ENCODE data around the gene OSGIN1.

The OSGIN1 gene

DNA sequence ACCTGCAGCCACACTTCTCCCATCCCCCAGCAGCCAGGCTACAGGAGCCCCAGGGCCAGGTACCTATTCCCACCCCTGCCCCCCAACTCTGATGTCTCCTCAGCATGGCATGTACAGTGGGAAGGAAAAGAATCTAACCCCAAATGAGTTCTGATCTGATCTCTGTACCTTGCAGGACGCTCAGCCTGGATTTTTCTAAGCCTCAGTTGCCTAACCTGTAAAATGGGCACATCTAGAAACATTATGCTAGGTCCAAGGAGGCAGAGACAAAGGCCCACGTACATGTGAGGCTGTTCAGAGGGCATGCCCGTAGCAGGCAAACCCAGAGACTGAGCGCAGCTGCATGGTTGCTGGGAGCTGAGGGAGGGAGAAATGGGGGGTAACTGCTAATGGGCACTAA, 54.5 kb downstream of the OSGIN1 start:
- no peak for DNase-seq

GRCh38 chr16:84007965-84008364, 54.9 kb downstream of the OSGIN1 start:
- DNase-seq, result no peak

- DNase-seq, result no peak
Observed at GRCh38 chr16:84009282-84009681, 56.2 kb downstream of the OSGIN1 start.

DNA sequence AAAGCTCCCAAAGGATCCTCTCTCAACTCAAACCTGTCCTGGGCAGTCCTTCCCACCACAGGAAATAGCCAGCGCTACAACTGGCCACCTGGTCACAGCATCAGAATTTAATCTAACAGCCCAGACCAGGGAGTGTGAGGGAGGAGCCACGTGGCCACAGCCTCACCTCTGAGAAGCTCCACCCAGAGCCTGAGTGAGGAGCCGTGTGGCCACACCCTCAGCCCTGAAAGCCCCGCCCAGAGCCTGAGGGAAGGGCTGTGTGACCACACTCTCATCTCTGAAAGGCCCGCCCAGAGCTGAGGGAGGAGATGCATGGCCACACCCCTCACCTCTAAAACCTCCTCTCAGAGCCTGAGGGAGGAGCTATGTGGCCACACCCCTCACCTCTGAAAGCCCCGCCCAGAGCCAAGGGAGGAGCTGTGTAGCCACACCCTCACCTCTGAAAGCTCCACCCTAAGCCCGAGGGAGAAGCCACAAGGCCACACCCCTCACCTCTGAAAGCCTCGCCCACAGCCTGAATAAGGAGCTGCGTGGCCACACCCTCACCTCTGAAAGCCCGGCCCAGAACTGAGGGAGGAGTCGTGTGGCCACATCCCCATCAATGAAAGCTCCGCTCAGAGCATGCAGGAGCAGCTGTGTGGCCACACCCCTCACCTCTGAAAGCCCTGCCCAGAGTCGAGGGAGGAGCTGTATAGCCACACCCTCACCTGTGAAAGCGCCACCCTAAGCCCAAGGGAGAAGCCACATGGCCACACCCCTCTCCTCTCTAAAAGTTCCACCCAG, 60.9 kb downstream of the OSGIN1 start:
- peak; percentile 60 for DNase-seq

GRCh38 chr16:84014570-84015327, 61.7 kb downstream of the OSGIN1 start:
- no peak for DNase-seq

GRCh38 chr16:84015399-84015798, 62.4 kb downstream of the OSGIN1 start:
- no peak for DNase-seq

Data from NCI-H2029 treated with DMSO at 0.1 percent for 48 hours (cell line).